Activated CD4-positive, CD25-positive, alpha-beta regulatory T cell (primary cell): ENCODE data around the gene IER5.

Experiments used
- DNase-seq, 4 experiments: peaks; one replicate each; lab custom pipeline; 2025; lab: John Stamatoyannopoulos, UW

The IER5 gene

GRCh38 chr1:181135437-181135731 lies 46.9 kb downstream of the IER5 start:
- no peak for DNase-seq

GRCh38 chr1:181135815-181136737 lies 47.6 kb downstream of the IER5 start:
- DNase-seq = no peak

- DNase-seq = no peak
These were observed 48.2 kb downstream of the IER5 start for GRCh38 chr1:181136738-181137122.

- DNase-seq = no peak
These were observed 48.8 kb downstream of the IER5 start for GRCh38 chr1:181137217-181137743.

GRCh38 chr1:181139631-181140061 lies 51.1 kb downstream of the IER5 start:
- DNase-seq = no peak

- no peak for DNase-seq
These were observed 51.9 kb downstream of the IER5 start for GRCh38 chr1:181140398-181140797.

- DNase-seq = no peak
These were observed 52.4 kb downstream of the IER5 start for GRCh38 chr1:181140891-181141290.

GRCh38 chr1:181141431-181141910 lies 53.0 kb downstream of the IER5 start:
- peak in 2 of 4 experiments; percentile 33 to 50 for DNase-seq
